HCT116 (cell line): ENCODE results near the gene CFAP91.

Experiments
- CEBPB ChIP-seq: IDR thresholded peaks from 2 replicates; pipeline ENCODE4 v1.6.1; 2012; ENCODE audit warnings: low read depth
- CTCF ChIP-seq, 3 experiments: fragments of 200-600 bp in 1 of 3; sonication (generic) in 1 of 3; IDR thresholded peaks in 2 of 3; conservative IDR thresholded peaks in 1 of 3; 2 replicates each; pipeline ENCODE4 v1.5.1; 2012 to 2017; ENCODE audit warnings: low read depth in 2 of 3, low read length in 2 of 3, antibody characterized with exemption in 1 of 3, borderline replicate concordance in 1 of 3, control low read depth in 1 of 3, mild to moderate bottlenecking in 1 of 3, mixed read lengths in 1 of 3, mixed run types in 1 of 3, moderate library complexity in 1 of 3; ENCODE audit not compliant: insufficient read depth in 1 of 3
- ELF1 ChIP-seq: IDR thresholded peaks from 2 replicates; pipeline ENCODE4 v1.6.1; 2012; ENCODE audit warnings: low read depth, borderline replicate concordance
- EZH2 ChIP-seq: fragments of 200-600 bp; sonication (generic); IDR thresholded peaks from 2 replicates; pipeline ENCODE4 v1.6.1; 2017; ENCODE audit warnings: antibody characterized with exemption, mixed run types
- EZH2phosphoT487 ChIP-seq: fragments of 200-600 bp; IDR thresholded peaks from 2 replicates; pipeline ENCODE4 v1.6.1; 2018; ENCODE audit warnings: antibody characterized with exemption, borderline replicate concordance
- POLR2A ChIP-seq: IDR thresholded peaks from 2 replicates; pipeline ENCODE4 v1.7.0; 2011; ENCODE audit warnings: borderline replicate concordance; ENCODE audit not compliant: insufficient read depth, insufficient read length; ENCODE audit errors: extremely low read depth
- POLR2AphosphoS5 ChIP-seq: IDR thresholded peaks from 2 replicates; pipeline ENCODE4 v1.6.1; 2011; ENCODE audit warnings: mild to moderate bottlenecking, low read depth, low read length, moderate library complexity
- RAD21 ChIP-seq: IDR thresholded peaks from 2 replicates; pipeline ENCODE4 v1.6.1; 2012; ENCODE audit warnings: low read depth, mild to moderate bottlenecking
- ZBTB33 ChIP-seq: IDR thresholded peaks from 2 replicates; pipeline ENCODE4 v1.6.1; 2011; ENCODE audit warnings: mild to moderate bottlenecking, low read length, moderate library complexity; ENCODE audit not compliant: insufficient replicate concordance; ENCODE audit errors: extremely low read depth
- ZFX ChIP-seq: fragments of 450-650 bp; IDR thresholded peaks from 2 replicates; pipeline ENCODE4 v1.6.1; 2017

GRCh38 chr3:119672776-119673175, 30.0 kb upstream of the CFAP91 start:
- no peak for TF ChIP-seq ZBTB33
- TF ChIP-seq RAD21 = no peak
- TF ChIP-seq CTCF (IDR thresholded peaks at IDR 0.05 in 2 of 3, conservative IDR thresholded peaks at IDR 0.05 in 1 of 3; ENCODE audit: borderline replicate concordance in 1 of 3, insufficient read depth in 1 of 3, low read depth in 2 of 3, low read length in 2 of 3) = no peak
- no peak for TF ChIP-seq EZH2
- TF ChIP-seq CEBPB = no peak
- TF ChIP-seq ZFX = no peak
- no peak for TF ChIP-seq POLR2AphosphoS5
- no peak for TF ChIP-seq EZH2phosphoT487
- TF ChIP-seq POLR2A = no peak
- TF ChIP-seq ELF1 = no peak
